OCI-M1 (cell line): ENCODE measurements around the gene ZNF502.
"Not testable (repeated sequence)": the region's sequence is repeated elsewhere in the genome, so short reads cannot be mapped to it uniquely, and the experiment has no call there.

ENCODE experiments used
- DNase-seq: peaks from one replicate; lab custom pipeline; 2025; lab: John Stamatoyannopoulos, UW

Gene ZNF502

DNA sequence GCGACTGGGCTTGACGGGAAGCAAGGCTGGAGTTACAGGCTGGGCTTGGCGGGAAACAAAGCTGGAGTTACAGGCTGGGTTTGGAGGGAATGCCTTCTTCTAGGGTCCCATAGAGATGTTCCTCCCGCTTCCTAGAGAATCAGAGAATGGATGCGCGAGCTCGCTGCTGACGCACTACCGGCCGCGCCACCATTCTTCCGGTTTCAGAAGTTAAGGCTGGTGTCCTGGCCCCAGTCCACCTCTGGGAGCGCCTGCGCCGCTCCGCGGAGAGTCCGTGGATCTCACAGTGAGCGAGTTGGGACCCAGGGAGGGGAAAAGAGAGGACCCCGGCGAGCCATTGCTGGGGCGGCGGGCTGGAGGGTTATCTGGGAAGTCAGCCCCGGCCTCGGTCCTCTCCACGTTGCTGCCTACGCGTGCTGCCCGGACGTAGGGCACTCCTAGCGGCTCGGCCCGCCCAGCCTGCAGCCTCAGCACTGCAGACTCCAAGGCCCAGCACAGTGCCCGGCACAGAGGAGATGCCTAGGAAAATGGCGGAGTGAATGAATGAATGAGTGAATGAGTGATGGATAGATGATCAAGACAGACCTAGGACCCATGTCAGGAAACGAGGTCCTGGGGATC lies at the start of gene ZNF502:
Gene ZNF502, plus strand, starts transcription at position 206 of the 621 bp plus-strand sequence. CDS start 7,602 bp downstream, outside the sequence.
- peak; percentile 93 for DNase-seq

DNA sequence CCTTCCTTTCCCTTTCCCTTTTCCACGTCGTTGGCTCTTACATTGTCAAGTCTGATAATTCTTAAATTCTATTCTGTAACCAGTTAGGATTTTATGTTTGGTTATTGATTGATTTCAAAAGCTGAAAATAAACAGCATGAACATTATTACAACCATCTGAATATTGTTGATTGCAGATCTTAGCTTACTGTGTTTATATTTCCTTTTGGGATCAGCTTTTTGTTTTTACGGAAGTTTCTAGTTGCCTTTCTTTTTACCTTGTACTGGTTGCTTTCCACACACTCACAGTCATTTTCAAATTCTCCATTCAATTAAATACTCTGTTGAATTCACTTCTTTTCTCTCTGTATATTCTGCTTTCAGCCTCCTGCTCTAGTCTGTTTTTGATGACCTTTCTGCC lies 47.3 kb upstream of the ZNF502 start:
- no peak for DNase-seq

DNA sequence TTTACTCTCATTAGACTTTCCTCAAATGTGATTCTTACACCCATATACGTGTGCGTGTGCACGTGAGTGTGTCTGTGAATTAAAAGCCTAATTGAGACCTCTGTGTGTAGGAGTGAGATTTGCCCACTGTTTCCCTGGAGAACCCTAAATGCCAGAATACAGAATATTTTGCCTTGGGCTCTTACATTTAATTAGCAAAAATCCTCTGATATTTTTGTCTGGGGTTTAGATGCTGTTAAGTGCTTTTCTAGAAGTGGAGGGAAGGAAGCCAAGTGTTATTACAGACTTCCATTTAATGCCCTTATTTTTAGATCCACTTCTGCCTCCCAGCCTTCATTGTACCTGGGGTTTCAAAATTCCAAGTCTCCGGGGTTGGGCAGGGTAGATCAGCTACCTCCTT lies 46.1 kb upstream of the ZNF502 start:
- DNase-seq: no peak

DNA sequence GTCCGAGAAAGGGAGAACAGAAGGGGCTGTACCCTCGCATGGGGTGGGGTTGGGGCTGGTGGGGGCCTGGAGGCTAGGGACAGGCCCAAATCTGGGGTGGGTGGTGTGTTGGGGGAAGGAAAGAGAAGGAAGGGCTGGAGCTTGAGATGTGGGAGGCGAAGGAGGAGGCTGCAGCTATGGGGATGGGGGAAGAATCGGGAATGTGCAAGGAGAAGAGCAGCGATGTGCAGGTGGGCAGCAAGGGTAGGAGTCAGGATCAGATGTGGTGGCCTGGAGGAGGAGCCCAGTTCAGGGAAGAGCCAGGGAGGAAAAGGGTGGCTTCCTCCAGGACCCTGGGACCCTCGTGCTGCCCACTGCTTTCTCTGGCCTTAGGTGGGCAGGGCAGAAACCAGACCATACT lies 42.7 kb upstream of the ZNF502 start:
- DNase-seq: no peak

DNA sequence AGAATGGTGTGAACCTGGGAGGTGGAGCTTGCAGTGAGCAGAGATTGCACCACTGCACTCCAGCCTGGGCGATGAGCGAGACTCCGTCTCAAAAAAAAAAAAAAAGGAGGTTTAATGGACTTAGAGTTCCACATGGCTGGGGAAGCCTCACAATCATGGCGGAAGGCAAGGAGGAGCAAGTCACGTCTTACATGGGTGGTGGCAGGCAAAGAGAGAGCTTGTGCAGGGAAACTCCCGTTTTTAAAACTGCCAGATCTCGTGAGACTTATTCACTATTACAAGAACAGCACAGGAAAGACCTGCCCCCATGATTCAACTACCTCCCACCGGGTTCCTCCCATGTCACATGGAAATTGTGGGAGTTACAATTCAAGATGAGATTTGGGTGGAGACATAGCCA lies 39.0 kb upstream of the ZNF502 start:
- DNase-seq: not testable (repeated sequence)

DNA sequence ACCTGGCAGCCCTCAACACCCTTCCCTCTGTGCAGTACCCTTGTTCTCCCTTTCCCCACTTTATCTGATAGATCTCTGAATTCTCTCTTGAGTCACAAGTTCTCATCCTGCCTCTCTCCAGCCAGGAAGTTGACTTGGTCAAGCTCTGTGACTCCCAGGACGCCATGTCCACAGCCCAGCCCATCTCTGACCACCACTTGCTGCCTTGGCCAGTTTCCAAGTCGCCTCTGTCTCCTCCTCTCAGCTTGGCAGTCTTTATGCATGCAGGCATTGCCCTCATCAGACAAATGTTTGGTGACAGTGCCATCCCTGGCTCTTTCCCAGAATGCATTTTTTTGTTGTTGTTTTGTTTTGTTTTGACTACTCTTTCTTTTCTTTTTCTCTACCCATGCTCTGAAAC lies 38.2 kb upstream of the ZNF502 start:
- no peak for DNase-seq

DNA sequence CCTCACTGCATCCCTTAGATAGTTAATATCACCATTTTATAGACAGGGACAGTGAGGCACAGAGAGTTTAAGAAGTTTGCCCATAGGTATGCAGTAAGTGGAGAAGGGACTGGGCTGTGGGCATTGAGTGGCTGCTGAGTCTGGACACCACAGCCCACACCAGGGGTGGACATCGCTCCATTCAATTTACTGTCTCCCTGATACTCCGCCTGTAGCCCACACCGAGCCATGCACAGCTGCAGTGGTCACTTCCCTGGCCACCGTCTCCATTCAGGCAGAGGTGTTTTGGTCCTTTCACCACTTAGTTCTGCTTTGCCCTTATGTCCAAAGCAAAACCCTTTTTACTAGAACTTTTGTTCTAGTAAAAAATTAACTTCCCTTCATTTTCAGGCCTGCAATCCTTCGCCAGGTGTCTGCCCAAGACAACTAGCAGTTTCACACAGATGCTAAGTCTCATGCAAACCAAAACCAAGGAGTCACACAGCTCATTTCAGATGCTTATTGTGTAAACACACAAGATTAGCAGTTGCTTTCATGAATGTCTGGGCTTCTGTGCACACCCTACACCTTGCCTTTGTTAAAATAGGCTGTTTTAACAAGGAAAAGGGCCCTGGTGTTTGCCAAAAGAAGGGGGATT lies 33.9 kb upstream of the ZNF502 start:
- DNase-seq: no peak

DNA sequence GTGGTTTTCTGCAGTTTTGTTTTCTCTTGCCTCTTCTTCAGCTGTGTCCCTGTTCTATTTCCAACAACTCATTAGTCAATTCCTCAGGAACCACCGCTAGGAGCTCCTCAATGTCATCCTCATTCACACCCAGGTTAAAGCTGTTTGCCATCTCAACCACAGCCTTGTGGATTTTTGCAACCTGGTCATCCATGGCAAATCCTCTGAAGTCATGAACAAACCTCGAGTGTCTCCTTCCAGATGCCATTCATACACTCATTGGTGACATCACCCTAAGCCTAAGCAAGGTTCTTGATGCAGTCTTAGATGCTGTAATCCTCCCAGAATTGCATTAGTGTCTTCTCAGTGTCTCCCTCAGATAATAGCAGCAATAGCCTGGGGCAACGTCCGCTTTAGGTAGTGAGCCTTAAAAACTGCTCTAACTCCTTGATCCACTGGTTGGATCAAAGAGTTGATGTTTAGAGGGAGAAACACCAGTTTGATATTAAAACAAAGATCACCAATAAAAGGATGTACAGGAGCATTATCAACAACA lies 31.5 kb upstream of the ZNF502 start:
- no peak for DNase-seq

DNA sequence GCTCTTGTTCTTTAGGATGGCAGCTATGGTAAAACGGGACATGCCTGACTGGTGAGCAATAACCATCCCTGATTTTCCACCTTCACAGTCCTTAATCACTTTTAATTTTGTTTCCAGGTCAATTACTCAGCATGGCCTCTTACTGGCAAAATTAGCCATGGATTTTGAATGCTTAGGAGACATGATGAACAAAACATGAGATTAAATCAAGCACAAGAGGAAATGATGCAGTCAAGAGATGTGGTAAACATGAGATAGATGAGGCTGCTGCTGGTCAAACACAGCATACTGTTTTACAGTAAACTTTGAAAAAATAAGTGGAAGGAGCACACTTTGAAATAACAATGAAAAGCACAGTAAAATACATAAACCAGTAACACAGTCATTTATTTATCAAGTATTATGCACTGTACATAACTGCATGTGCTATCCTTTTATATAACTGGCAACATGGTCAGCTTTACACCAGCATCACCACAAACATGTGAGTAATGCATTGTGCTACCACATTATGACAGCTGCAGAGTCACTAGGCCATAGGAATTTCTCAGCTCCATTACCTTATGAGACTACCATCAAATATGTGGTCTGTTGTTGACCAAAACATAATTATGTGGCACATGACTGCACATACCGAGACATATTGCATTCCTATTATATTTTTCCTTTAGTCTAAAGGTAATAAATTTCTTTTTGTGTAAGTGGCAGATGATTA lies 30.1 kb upstream of the ZNF502 start:
- DNase-seq: no peak

DNA sequence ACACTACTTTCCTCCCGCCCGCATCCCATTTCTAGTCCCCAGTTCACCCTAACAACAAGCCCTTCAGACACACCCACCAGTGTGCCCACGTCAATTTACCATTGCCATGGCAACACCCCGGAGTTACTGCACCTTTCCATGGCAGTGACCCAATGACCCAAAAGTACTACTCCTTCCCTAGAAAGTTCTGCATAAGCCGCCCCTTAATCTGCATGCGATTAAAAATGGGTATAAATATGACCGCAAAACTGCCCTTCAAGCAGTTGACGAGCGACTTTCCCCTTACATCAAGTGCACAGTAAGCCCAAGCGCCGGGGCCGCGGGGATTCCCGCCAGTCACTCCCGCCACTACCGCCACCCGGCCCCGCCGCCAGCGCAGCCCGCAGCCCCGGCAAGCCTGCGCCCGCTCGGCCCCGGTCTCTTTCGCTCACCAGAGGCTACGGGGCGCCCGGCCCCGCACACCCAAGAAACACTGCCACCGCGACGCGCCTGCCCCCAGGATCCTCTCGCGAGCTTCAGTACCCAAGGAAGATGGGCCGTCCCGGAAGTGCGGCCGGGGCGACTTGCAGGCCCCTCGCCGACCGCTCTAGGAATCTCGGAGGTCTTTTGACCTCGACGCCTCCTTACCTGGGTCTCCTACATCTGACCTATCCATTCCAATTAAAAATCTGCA lies 27.2 kb upstream of the ZNF502 start:
- peak; percentile 86 for DNase-seq

DNA sequence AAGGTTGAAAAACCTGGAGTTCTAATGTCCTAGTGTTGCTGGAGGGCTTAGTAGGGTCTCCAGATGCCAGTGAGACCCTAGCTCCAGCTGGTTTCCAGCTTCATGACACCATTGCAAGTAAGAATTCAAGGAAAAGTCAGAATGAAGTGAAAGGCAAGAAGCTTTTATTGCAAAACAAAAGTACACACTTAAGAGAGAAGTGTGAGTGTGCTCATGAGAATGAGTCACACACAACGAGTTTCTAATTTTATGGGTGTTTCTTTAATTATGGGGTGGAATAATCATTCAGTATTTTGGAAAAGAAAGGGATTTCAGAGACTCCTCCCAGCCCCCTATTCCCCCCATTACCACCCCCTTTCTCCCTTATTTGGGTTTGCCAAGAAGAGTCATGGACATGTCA lies 24.6 kb upstream of the ZNF502 start:
- DNase-seq: no peak

DNA sequence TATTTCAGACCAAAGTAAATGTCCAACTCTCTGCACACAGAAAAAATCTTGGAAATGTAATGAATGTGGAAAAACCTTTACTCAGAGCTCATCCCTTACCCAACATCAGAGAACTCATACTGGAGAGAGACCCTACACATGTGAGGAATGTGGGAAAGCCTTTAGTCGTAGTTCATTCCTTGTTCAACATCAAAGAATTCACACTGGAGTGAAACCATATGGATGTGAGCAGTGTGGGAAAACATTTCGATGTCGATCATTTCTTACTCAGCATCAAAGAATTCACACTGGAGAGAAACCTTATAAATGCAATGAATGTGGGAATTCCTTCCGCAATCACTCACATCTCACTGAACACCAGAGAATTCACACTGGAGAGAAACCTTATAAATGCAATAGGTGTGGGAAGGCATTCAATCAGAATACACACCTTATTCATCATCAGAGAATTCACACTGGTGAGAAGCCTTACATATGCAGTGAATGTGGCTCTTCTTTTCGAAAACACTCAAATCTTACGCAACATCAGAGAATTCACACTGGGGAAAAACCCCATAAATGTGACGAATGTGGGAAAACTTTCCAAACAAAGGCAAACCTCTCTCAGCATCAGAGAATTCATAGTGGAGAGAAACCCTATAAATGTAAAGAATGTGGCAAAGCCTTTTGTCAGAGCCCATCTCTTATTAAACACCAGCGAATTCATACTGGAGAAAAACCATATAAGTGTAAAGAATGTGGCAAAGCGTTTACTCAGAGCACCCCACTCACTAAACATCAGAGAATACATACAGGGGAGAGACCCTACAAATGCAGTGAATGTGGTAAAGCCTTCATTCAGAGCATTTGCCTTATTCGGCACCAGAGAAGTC lies 9.0 kb downstream of the ZNF502 start:
- peak; percentile 18 for DNase-seq

DNA sequence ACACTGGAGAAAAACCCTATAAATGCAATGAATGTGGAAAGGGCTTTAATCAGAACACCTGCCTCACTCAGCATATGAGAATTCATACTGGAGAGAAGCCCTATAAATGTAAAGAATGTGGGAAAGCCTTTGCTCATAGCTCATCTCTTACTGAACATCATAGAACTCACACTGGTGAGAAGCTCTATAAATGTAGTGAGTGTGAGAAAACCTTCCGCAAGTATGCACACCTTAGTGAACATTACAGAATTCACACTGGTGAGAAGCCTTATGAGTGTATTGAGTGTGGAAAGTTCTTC lies 9.6 kb downstream of the ZNF502 start:
- DNase-seq: no peak

DNA sequence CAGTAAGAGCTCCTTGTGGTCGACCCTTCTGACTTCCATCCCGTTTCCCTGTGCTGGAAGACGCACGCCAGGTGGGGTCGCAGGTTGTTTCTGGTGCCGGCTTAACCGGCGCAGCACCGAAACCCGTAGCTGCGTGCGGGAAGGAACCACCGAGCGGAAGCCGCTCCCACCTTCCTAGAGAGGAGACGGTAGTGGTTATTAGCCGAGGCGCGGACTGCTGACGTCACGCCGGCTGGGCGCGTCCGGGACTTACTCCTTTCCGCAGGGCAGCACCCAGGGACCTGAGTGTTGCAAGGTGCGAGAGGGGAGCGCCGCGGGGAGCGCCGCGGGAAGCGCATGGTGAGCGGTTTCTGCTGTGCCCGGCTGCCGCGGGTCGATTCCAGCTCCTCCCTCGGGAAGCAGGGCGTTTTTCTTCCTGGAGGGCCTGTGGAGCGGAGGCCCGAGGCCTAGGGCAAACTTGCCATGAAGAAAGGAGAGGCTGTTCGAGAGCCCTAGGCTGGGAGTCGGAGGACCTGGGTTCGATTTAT lies 17.0 kb downstream of the ZNF502 start, which contains the start of gene ZNF501:
Gene ZNF501, plus strand, starts transcription at position 252 of the 527 bp plus-strand sequence. CDS start 4,787 bp downstream, outside the sequence.
- peak; percentile 95 for DNase-seq

DNA sequence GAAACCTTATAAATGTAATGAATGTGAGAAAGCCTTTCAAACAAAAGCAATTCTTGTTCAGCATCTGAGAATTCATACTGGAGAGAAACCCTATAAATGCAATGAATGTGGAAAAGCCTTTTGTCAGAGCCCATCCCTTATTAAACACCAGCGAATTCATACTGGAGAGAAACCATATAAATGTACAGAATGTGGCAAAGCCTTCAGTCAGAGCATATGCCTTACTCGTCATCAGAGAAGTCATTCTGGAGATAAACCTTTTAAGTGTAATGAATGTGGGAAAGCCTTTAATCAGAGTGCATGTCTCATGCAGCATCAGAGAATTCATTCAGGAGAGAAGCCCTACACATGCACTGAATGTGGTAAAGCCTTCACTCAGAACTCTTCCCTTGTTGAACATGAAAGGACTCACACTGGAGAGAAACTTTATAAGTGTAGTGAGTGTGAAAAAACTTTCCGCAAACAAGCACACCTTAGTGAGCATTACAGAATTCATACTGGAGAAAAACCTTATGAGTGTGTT lies 22.2 kb downstream of the ZNF502 start:
- no peak for DNase-seq

DNA sequence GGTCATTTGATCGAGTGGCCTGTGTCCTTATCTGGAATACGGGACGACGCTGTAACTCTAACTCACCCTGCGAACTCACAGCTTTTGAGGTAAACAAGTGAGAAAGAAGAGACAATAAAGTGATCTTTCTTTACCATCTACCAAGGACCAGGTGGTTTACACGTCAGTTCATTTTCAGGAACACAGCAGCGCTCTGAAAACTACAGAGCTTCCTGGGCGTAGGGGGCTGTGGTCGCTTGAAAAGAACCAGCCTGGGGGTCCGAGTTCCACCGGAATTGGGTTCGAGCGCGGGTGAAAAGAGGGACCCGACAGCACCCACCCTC lies 48.6 kb downstream of the ZNF502 start:
- no peak for DNase-seq

DNA sequence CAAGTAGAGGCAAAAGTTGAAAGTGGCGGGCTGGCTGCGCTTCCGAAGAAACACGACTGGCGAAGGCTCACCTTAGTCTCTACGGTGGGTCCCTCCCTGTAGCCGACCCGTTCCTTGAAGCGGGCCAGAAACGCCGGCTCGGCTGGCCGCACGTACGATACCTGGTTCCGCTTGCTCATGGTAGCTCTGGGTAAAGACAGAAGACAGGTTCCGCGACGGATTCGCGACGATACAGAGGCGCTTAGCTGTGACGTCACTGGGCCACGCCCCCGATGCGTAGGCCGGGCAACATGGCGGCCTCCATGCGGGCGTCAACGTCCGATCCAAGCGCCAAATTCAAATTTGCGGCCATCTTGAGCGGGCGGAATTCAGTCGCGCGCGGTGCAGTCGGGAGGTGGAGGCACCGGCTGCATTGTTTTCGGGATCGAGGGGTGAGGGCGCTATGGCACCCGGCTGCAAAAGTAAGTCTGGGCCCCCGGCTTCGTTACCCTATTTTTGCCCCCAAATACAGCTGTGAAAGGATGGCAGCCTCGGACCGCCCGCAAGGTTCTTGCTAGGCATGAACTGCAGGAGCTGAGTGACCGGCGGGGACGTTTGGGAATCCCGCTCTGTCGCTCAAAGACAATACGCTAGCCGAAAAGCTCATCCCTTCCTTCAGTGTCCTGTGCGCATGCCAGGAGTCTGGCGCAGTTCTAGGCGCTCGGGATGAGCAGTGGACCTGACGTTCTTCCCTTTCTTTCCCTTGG lies 49.1 kb downstream of the ZNF502 start, which contains the start of the genes KIAA1143 and KIF15:
Gene KIAA1143, minus strand, starts transcription at position 196 of the 746 bp plus-strand sequence. Its CDS starts 17 bp downstream, at position 179.
Gene KIF15, plus strand, starts transcription at position 371 of the 746 bp plus-strand sequence. Its CDS starts 72 bp downstream, at position 443.
- peak; percentile 98 for DNase-seq

DNA sequence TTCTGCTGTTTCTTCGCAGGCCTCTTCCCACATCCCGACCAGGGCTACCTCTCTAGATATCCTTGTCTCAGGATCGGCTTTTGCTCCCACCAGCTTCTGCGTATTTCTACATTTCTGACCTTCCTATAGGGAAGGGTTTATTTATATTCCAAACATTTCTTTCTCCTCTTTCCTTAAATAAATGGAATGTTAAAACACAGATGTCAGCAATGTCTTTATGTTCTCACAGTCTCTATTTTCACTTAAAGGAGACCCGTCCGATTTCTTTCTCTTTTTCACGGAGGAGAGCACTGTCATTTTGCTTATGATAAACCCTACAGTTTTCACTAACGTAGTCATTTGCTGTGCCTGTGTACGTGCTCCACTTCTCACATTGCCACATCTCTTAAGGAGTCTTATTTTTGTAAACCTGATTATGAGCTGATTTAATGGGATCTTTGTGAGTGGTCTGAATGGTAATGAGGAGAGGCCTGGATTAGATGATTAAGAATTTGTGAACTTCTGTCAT lies 49.8 kb downstream of the ZNF502 start:
- DNase-seq: peak; percentile 71

DNA sequence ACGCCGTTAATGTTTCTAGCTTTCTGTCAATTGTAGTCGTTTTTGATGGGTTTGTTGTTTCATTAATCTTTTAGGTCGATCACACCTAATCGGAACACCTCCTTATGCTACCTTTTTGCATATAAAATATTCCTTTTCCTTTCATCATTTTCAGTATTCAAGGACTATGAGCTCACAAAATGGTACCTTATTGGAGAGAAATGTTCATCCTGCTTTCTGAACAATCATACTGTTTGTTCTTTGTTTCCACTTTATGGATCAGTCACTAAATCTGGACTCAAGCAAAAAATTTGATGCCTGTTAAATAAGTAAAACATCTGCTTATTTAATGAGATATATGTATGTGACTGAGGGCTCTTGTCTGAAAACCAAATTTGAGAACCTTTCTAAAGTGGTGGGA lies 50.2 kb downstream of the ZNF502 start:
- DNase-seq: no peak

DNA sequence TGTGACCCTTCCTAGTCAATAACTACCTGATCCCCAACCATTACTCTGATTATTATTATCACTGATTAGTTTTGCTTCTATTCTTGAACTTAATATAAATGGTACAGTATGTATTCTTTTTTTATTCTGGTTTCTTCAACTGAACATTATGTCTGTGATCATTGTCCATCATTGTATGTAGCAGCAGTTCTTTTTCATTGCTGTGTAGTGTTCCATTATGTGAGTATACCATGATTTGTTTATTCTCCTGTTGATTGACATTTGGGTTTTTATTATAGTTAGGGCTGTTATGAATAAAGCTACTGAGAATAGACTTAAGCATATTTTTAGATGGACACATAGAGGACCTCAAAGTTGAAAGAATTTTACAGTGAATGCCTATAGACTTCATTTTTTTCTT lies 51.8 kb downstream of the ZNF502 start:
- no peak for DNase-seq
